T-helper 22 cell (primary cell): Measurements from ENCODE around the gene TMEM151B.
"Not testable (repeated sequence)": the region's sequence is repeated elsewhere in the genome, so short reads cannot be mapped to it uniquely, and the experiment has no call there.

Experiments used
- DNase-seq: peaks from one replicate; pipeline ENCODE4 v3.0.0-alpha.2; 2020; ENCODE audit warnings: low read depth

Gene TMEM151B

GRCh38 chr6:44269921-44270525, at the start of gene TMEM151B:
TMEM151B (plus strand) TSS chr6:44270450; CDS start chr6:44270743, 293 bp downstream.
- DNase-seq = no peak

GRCh38 chr6:44220913-44221290, 49.3 kb upstream of the TMEM151B start:
- DNase-seq = no peak

GRCh38 chr6:44221291-44221960, 48.8 kb upstream of the TMEM151B start:
- peak; percentile 47 for DNase-seq

- DNase-seq = no peak
Observed at GRCh38 chr6:44221961-44222335, 48.3 kb upstream of the TMEM151B start.

GRCh38 chr6:44222486-44223318, 47.5 kb upstream of the TMEM151B start:
- DNase-seq = no peak

GRCh38 chr6:44223319-44224028, 46.8 kb upstream of the TMEM151B start, which contains the start of gene SLC29A1:
SLC29A1 (plus strand) TSS chr6:44223595; CDS start chr6:44227314, 3,719 bp downstream.
- peak; percentile 76 for DNase-seq

- DNase-seq = no peak
Observed at GRCh38 chr6:44224029-44224964, 46.0 kb upstream of the TMEM151B start.

GRCh38 chr6:44224965-44225305, 45.3 kb upstream of the TMEM151B start:
- no peak for DNase-seq

- no peak for DNase-seq
Observed at GRCh38 chr6:44225579-44226325, 44.5 kb upstream of the TMEM151B start.

- DNase-seq = no peak
Observed at GRCh38 chr6:44226368-44227147, 43.7 kb upstream of the TMEM151B start.

- no peak for DNase-seq
Observed at GRCh38 chr6:44227148-44227793, 43.0 kb upstream of the TMEM151B start.

- DNase-seq = no peak
Observed at GRCh38 chr6:44228031-44228430, 42.2 kb upstream of the TMEM151B start.

- no peak for DNase-seq
Observed at GRCh38 chr6:44228433-44228832, 41.8 kb upstream of the TMEM151B start.

GRCh38 chr6:44228836-44229235, 41.4 kb upstream of the TMEM151B start:
- no peak for DNase-seq

- DNase-seq = no peak
Observed at GRCh38 chr6:44229376-44230033, 40.7 kb upstream of the TMEM151B start.

GRCh38 chr6:44230034-44230675, 40.1 kb upstream of the TMEM151B start:
- DNase-seq = no peak

- DNase-seq = not testable (repeated sequence)
Observed at GRCh38 chr6:44231426-44231825, 38.8 kb upstream of the TMEM151B start.
